Sigmoid colon (tissue), 7 donors: ENCODE results near the gene TMEM208. TPM values are rescaled to one million over a fixed set of nuclear protein-coding genes. Genes with fewer than 3 reads are reported as not detected.

Experiments used
- DNase-seq: peaks from one replicate; pipeline ENCODE4 v3.0.0-alpha.2; 2019
- H3K27ac ChIP-seq, 4 donors: fragments of 200-600 bp; sonication (generic); one replicate each; pipeline ENCODE4 v1.5.1; 2016 to 2019; ENCODE audit warnings: mild to moderate bottlenecking in 1 of 4
- H3K27me3 ChIP-seq, 3 donors: fragments of 200-600 bp; sonication (generic); one replicate each; pipeline ENCODE4 v1.5.1; 2019; ENCODE audit warnings: mild to moderate bottlenecking in 1 of 3
- H3K36me3 ChIP-seq, 4 donors: fragments of 200-600 bp; sonication (generic); one replicate each; pipeline ENCODE4 v1.5.1; 2016 to 2019
- H3K4me1 ChIP-seq, 4 donors: fragments of 200-600 bp; sonication (generic); one replicate each; pipeline ENCODE4 v1.5.1; 2017 to 2019
- H3K4me3 ChIP-seq, 4 donors: fragments of 200-600 bp; sonication (generic); one replicate each; pipeline ENCODE4 v1.5.1; 2017 to 2019; ENCODE audit warnings: mild to moderate bottlenecking in 2 of 4, moderate library complexity in 1 of 4
- H3K9me3 ChIP-seq, 4 donors: fragments of 200-600 bp in 3 of 4; sonication (generic) in 3 of 4; one replicate each; pipeline versions ENCODE4 v1.5.1 to v1.6.1; 2013 to 2019
- CTCF ChIP-seq, 4 experiments: fragments of 450-650 bp in 3 of 4; fragments of 200-600 bp in 1 of 4; IDR thresholded peaks; one replicate each; pipeline ENCODE4 v1.5.1; 2016 to 2019; ENCODE audit warnings: antibody characterized with exemption in 4 of 4, mild to moderate bottlenecking in 3 of 4, moderate library complexity in 2 of 4
- EP300 ChIP-seq, 4 donors: sonication (generic); formaldehyde crosslinking; IDR thresholded peaks; one replicate each; pipeline ENCODE4 v1.6.1; 2017; ENCODE audit warnings: antibody characterized with exemption in 4 of 4
- POLR2A ChIP-seq, 2 donors: fragments of 450-650 bp; IDR thresholded peaks; one replicate each; pipeline ENCODE4 v1.6.1; 2016; ENCODE audit warnings: antibody characterized with exemption in 2 of 2, mild to moderate bottlenecking in 2 of 2, moderate library complexity in 2 of 2
- POLR2AphosphoS5 ChIP-seq, 4 donors: sonication (generic); formaldehyde crosslinking; IDR thresholded peaks; one replicate each; pipeline ENCODE4 v1.6.1; 2017; ENCODE audit warnings: antibody characterized with exemption in 4 of 4
- WGBS, 2 donors: extraction: QIAGEN DNeasy Blood & Tissue Kit; methylation state at CpG; one replicate each; pipeline ENCODE4 v1.1.7; 2013; 5-methylcytosine and 5-hydroxymethylcytosine counted together
- intact Hi-C: fragments of 100-400 bp; cut with DNase I; formaldehyde crosslinking; loops from one replicate; pipeline ENCODE4 v1.15.1; 2023
- polyA plus RNA-seq, 3 donors: library from polyadenylated mRNA; stranded (reverse); fragments of 200-250 nt; gene quantifications; one replicate each; pipeline ENCODE4 v1.2.3, GENCODE V29; 2013
- total RNA-seq, 4 donors: library from RNA; depleted of rRNA; stranded (reverse); fragments of >200 nt; gene quantifications; one replicate each; pipeline ENCODE4 v1.1.0, GENCODE V29; 2016
- donor health status: healthy with polysubstance abuse.
- donor health status: Bipolar disorder and iron deficiency.
- donor health status: healthy.

The TMEM208 gene
- total and polyA plus RNA-seq, 7 donors, result 15.3 to 109 (median 31.4) TPM

GRCh38 chr16:67183627-67184452, 43.1 kb upstream of the TMEM208 start, which contains the start of gene MATCAP1:
Gene MATCAP1, minus strand, starts transcription at chr16:67183963. Its CDS starts 3,353 bp downstream, at chr16:67180610.
- WGBS, 2 donors, result 0% methylated on average over 77 of the region's 77 CpGs
- Histone ChIP-seq H3K4me1 (peaks cover 0 to 39% (median 32%) of the 10 kb centered on the region in 4 donors), H3K36me3 (no peaks in the 10 kb centered on the region)

GRCh38 chr16:67184453-67184994, 42.4 kb upstream of the TMEM208 start:
- peak overlapping the region; percentile 68 to 79 (median 73) for H3K4me3 ChIP-seq
- 6 to 8% methylated on average over 59 of the region's 59 CpGs for WGBS, 2 donors

More at GRCh38 chr16:67183627-67184452, 43.1 kb upstream of the TMEM208 start, which contains the start of gene MATCAP1:
- peak; percentile 98 for DNase-seq
- peak within 1 kb of the TSS; percentile 91 to 96 (median 94) for H3K27ac ChIP-seq
- H3K9me3 ChIP-seq, result no peaks in the 10 kb centered on the region
- TF ChIP-seq POLR2A (IDR thresholded peaks at IDR 0.05) (peak in 1 of 2 donors; percentile 41), POLR2AphosphoS5 (IDR thresholded peaks at IDR 0.05) (peak; percentile 45 to 83 (median 67)), EP300 (IDR thresholded peaks at IDR 0.05) (peak in 2 of 4 donors; percentile 41 to 55), CTCF (IDR thresholded peaks at IDR 0.05) (no peak)
- intact Hi-C loops, result loop anchor here (1.0 kb wide), 1 partner anchor 61 kb away; no protein-coding TSS in a partner anchor
- H3K27me3 ChIP-seq, result no peaks in the 10 kb centered on the region
- peak within 1 kb of the TSS; percentile 68 to 79 (median 73) for H3K4me3 ChIP-seq

GRCh38 chr16:67184995-67185650, 41.8 kb upstream of the TMEM208 start:
- TF ChIP-seq POLR2AphosphoS5 (IDR thresholded peaks at IDR 0.05) (peak in 2 of 4 donors; percentile 56 to 65), CTCF (IDR thresholded peaks at IDR 0.05) (peak; percentile 76 to 85 (median 82)), POLR2A (IDR thresholded peaks at IDR 0.05) (no peak), EP300 (IDR thresholded peaks at IDR 0.05) (no peak)
- H3K27ac ChIP-seq, result peak overlapping the region; percentile 91 to 96 (median 94)
- peak overlapping the region in 3 of 4 donors; percentile 68 to 79 (median 73) for H3K4me3 ChIP-seq
- 14 to 15% methylated on average over 43 of the region's 43 CpGs for WGBS, 2 donors
- H3K27me3 ChIP-seq, result no peaks in the 10 kb centered on the region
- intact Hi-C loops, result loop anchor here (1.0 kb wide), 2 partner anchors 30 to 207 kb away; no protein-coding TSS in a partner anchor
- H3K9me3 ChIP-seq, result no peaks in the 10 kb centered on the region
- peaks cover 0 to 38% (median 31%) of the 10 kb centered on the region in 4 donors for H3K4me1 ChIP-seq
- DNase-seq, result peak; percentile 96
- no peaks in the 10 kb centered on the region for H3K36me3 ChIP-seq

More at GRCh38 chr16:67184453-67184994, 42.4 kb upstream of the TMEM208 start:
- H3K4me1 ChIP-seq, result peaks cover 0 to 38% (median 31%) of the 10 kb centered on the region in 4 donors
- no peak for DNase-seq
- no peaks in the 10 kb centered on the region for H3K27me3 ChIP-seq
- H3K36me3 ChIP-seq, result no peaks in the 10 kb centered on the region
- no peak for TF ChIP-seq CTCF (IDR thresholded peaks at IDR 0.05)
- TF ChIP-seq POLR2AphosphoS5 (IDR thresholded peaks at IDR 0.05), result no peak
- TF ChIP-seq POLR2A (IDR thresholded peaks at IDR 0.05), result no peak
- no peak for TF ChIP-seq EP300 (IDR thresholded peaks at IDR 0.05)
- peak overlapping the region; percentile 91 to 96 (median 94) for H3K27ac ChIP-seq
- intact Hi-C loops, result no loop called here
- no peaks in the 10 kb centered on the region for H3K9me3 ChIP-seq

GRCh38 chr16:67185651-67186134, 41.2 kb upstream of the TMEM208 start:
- DNase-seq, result no peak
- H3K4me3 ChIP-seq, result peak overlapping the region in 2 of 4 donors; percentile 2 to 73
- peaks cover 0 to 38% (median 31%) of the 10 kb centered on the region in 4 donors for H3K4me1 ChIP-seq
- no peak overlapping the region for H3K27ac ChIP-seq
- WGBS, 2 donors, result 8 to 11% methylated on average over 12 of the region's 12 CpGs
- no peaks in the 10 kb centered on the region for H3K9me3 ChIP-seq
- intact Hi-C loops, result loop anchor here (1.0 kb wide), 2 partner anchors 30 to 207 kb away; no protein-coding TSS in a partner anchor
- TF ChIP-seq CTCF (IDR thresholded peaks at IDR 0.05), result peak in 1 of 4 experiments; percentile 4
- TF ChIP-seq POLR2A (IDR thresholded peaks at IDR 0.05), result no peak
- no peak for TF ChIP-seq POLR2AphosphoS5 (IDR thresholded peaks at IDR 0.05)
- H3K27me3 ChIP-seq, result no peaks in the 10 kb centered on the region
- no peaks in the 10 kb centered on the region for H3K36me3 ChIP-seq
